GM23338 (cell line): ENCODE measurements around the gene RHBDD1. TPM values are rescaled to one million over a fixed set of nuclear protein-coding genes. Genes with fewer than 3 reads are reported as not detected.

ENCODE experiments used
- ATAC-seq: fragments of 200-7000 bp; cut with Tn5 transposase; 3 replicates; pipeline ENCODE4 v1.9.1; 2020
- DNase-seq: peaks from one replicate; pipeline ENCODE4 v3.0.0-alpha.2; 2015; ENCODE audit warnings: low spot score
- H2AFZ ChIP-seq: fragments of 200-600 bp; sonication (generic); 2 replicates; pipeline ENCODE4 v1.8.0; 2016; ENCODE audit warnings: antibody characterized with exemption, mild to moderate bottlenecking, moderate library complexity
- H3F3A ChIP-seq: fragments of 200-600 bp; sonication (generic); replicated peaks from 2 replicates; pipeline ENCODE4 v1.8.0; 2017; ENCODE audit warnings: antibody characterized with exemption, mixed run types, low read depth
- H3K27ac ChIP-seq: fragments of 200-600 bp; sonication (generic); 2 replicates; pipeline ENCODE4 v1.6.1; 2016; ENCODE audit warnings: low read depth
- H3K27me3 ChIP-seq: fragments of 200-600 bp; sonication (generic); 2 replicates; pipeline ENCODE4 v1.8.0; 2016; ENCODE audit warnings: mild to moderate bottlenecking, mixed run types, moderate library complexity; ENCODE audit not compliant: insufficient read depth
- H3K36me3 ChIP-seq: fragments of 200-600 bp; sonication (generic); 2 replicates; pipeline ENCODE4 v1.8.0; 2016; ENCODE audit warnings: mild to moderate bottlenecking; ENCODE audit not compliant: insufficient read depth
- H3K4me1 ChIP-seq: fragments of 200-600 bp; sonication (generic); 2 replicates; pipeline ENCODE4 v1.8.0; 2016; ENCODE audit warnings: mild to moderate bottlenecking, moderate library complexity; ENCODE audit not compliant: insufficient read depth
- H3K4me2 ChIP-seq: fragments of 200-600 bp; sonication (generic); 2 replicates; pipeline ENCODE4 v1.7.1; 2017; ENCODE audit warnings: mixed run types
- H3K4me3 ChIP-seq: fragments of 200-600 bp; sonication (generic); 2 replicates; pipeline ENCODE4 v1.6.1; 2016; ENCODE audit warnings: mixed run types
- H3K79me2 ChIP-seq: fragments of 200-600 bp; sonication (generic); replicated peaks from 2 replicates; pipeline ENCODE4 v1.8.0; 2017; ENCODE audit warnings: mild to moderate bottlenecking; ENCODE audit not compliant: insufficient read depth
- H3K9me2 ChIP-seq: fragments of 200-600 bp; sonication (generic); 2 replicates; pipeline ENCODE4 v1.8.0; 2017; ENCODE audit not compliant: insufficient read depth
- H4K20me1 ChIP-seq: fragments of 200-600 bp; sonication (generic); replicated peaks from 2 replicates; pipeline ENCODE4 v1.8.0; 2017; ENCODE audit warnings: mild to moderate bottlenecking; ENCODE audit not compliant: insufficient read depth
- H3K27ac Mint-ChIP-seq: 2 replicates; pipeline ENCODE4 v1.8.0; 2020; ENCODE audit warnings: inconsistent platforms, mild to moderate bottlenecking, moderate library complexity, mixed read lengths
- H3K27me3 Mint-ChIP-seq: 3 replicates; pipeline ENCODE4 v1.8.0; 2022; ENCODE audit warnings: low read depth, mild to moderate bottlenecking, moderate library complexity, mixed read lengths, inconsistent platforms; ENCODE audit not compliant: insufficient read depth, poor library complexity
- H3K36me3 Mint-ChIP-seq: 3 replicates; pipeline ENCODE4 v1.8.0; 2021; ENCODE audit warnings: low read depth, mild to moderate bottlenecking, inconsistent platforms, moderate library complexity, mixed read lengths
- H3K4me1 Mint-ChIP-seq: 3 replicates; pipeline ENCODE4 v1.8.0; 2020; ENCODE audit warnings: mild to moderate bottlenecking, inconsistent platforms, mixed read lengths
- H3K4me3 Mint-ChIP-seq: 3 replicates; pipeline ENCODE4 v1.8.0; 2021; ENCODE audit warnings: moderate library complexity, mild to moderate bottlenecking, inconsistent platforms, mixed read lengths
- H3K9me3 Mint-ChIP-seq: 3 replicates; pipeline ENCODE4 v1.8.0; 2020; ENCODE audit warnings: moderate library complexity, mild to moderate bottlenecking, inconsistent platforms, mixed read lengths
- CREB1 ChIP-seq: fragments of 250-450 bp; sonication (Bioruptor Pico); IDR thresholded peaks from 2 replicates; pipeline ENCODE4 v1.5.0; 2020; ENCODE audit warnings: low read depth, mild to moderate bottlenecking, moderate library complexity
- EZH2phosphoT487 ChIP-seq: fragments of 200-600 bp; sonication (generic); IDR thresholded peaks from one replicate; pipeline ENCODE4 v1.8.1; 2018; ENCODE audit warnings: antibody characterized with exemption; ENCODE audit not compliant: unreplicated experiment
- POLR2AphosphoS5 ChIP-seq: IDR thresholded peaks from 2 replicates; pipeline ENCODE4 v1.6.1; 2016; ENCODE audit warnings: antibody characterized with exemption, low read depth
- ZNF114 ChIP-seq: fragments of 250-450 bp; sonication (Bioruptor Pico); IDR thresholded peaks from 2 replicates; pipeline ENCODE4 v1.5.0; 2020; ENCODE audit warnings: mild to moderate bottlenecking, moderate library complexity
- polyA plus RNA-seq: library from polyadenylated mRNA; unstranded; fragments of >200 nt; fragmentation: Nextera tagmentation; extraction: Ambion mirVana; gene quantifications from 2 replicates; pipeline ENCODE4 v1.2.1, GENCODE V29; 2016
- total RNA-seq: library from RNA; depleted of rRNA; stranded (reverse); fragments of >200 nt; shearing (Covaris generic); gene quantifications from 2 replicates; pipeline ENCODE4 v1.2.3, GENCODE V29; 2014
- TF ChIP-seq, protein P1 (sequence below): fragments of 250-450 bp; sonication (Bioruptor Pico); IDR thresholded peaks from 2 replicates; pipeline ENCODE4 v1.5.0; 2020; ENCODE audit warnings: mild to moderate bottlenecking, moderate library complexity
- TF ChIP-seq, protein P2 (sequence below), 2 experiments: fragments of 200-600 bp in 1 of 2; sonication (generic) in 1 of 2; conservative IDR thresholded peaks; 2 replicates each; pipeline versions ENCODE4 v1.5.1 to v1.6.1; 2016 to 2017; ENCODE audit warnings: antibody characterized with exemption in 2 of 2, low read depth in 2 of 2, mild to moderate bottlenecking in 2 of 2, moderate library complexity in 1 of 2

RHBDD1 gene
- total and polyA plus RNA-seq, 2 experiments from 2014 or later = 7.3 to 13.0 TPM

DNA sequence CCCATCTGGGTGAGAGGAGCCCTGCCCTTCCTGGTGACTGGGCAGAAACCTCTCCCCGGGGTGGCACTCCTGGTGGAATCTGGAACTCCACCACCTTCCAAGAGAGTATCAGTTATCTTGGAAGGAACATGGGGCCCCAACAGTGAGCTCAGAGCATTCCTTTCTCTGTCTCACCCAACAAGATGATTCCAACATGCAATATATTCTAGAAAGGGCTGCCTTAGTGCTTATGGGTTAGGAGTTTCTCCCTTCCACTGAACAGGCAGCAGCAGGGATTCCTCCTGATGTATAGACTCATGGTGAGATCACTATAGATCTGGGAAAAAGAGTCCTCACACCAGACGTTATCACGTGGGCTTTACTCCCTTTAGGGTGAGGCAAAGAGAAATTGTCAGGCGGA lies 181.0 kb downstream of the RHBDD1 start:
- Histone ChIP-seq H3K4me1 (no peaks in the 10 kb centered on the region), H3K4me3 (no peak overlapping the region), H3K27me3 (no peaks in the 10 kb centered on the region), H3K79me2 (no peaks in the 10 kb centered on the region), H3F3A (no peaks in the 10 kb centered on the region), H2AFZ (no peak overlapping the region), H4K20me1 (no peaks in the 10 kb centered on the region), H3K9me2 (no peaks in the 10 kb centered on the region), H3K27ac (no peak overlapping the region), H3K36me3 (no peaks in the 10 kb centered on the region), H3K4me2 (no peak overlapping the region)
- Mint-ChIP-seq H3K4me1 (no peaks in the 10 kb centered on the region), H3K36me3 (no peaks in the 10 kb centered on the region), H3K27me3 (peaks cover 2% of the 10 kb centered on the region), H3K4me3 (no peak overlapping the region), H3K9me3 (no peaks in the 10 kb centered on the region), H3K27ac (no peak overlapping the region)
- DNase-seq = no peak
- TF ChIP-seq ZNF114 (CRISPR knock-in tag) (no peak), EZH2phosphoT487 (no peak), CREB1 (CRISPR knock-in tag) (no peak), POLR2AphosphoS5 (no peak)
- TF ChIP-seq, protein P1, sequence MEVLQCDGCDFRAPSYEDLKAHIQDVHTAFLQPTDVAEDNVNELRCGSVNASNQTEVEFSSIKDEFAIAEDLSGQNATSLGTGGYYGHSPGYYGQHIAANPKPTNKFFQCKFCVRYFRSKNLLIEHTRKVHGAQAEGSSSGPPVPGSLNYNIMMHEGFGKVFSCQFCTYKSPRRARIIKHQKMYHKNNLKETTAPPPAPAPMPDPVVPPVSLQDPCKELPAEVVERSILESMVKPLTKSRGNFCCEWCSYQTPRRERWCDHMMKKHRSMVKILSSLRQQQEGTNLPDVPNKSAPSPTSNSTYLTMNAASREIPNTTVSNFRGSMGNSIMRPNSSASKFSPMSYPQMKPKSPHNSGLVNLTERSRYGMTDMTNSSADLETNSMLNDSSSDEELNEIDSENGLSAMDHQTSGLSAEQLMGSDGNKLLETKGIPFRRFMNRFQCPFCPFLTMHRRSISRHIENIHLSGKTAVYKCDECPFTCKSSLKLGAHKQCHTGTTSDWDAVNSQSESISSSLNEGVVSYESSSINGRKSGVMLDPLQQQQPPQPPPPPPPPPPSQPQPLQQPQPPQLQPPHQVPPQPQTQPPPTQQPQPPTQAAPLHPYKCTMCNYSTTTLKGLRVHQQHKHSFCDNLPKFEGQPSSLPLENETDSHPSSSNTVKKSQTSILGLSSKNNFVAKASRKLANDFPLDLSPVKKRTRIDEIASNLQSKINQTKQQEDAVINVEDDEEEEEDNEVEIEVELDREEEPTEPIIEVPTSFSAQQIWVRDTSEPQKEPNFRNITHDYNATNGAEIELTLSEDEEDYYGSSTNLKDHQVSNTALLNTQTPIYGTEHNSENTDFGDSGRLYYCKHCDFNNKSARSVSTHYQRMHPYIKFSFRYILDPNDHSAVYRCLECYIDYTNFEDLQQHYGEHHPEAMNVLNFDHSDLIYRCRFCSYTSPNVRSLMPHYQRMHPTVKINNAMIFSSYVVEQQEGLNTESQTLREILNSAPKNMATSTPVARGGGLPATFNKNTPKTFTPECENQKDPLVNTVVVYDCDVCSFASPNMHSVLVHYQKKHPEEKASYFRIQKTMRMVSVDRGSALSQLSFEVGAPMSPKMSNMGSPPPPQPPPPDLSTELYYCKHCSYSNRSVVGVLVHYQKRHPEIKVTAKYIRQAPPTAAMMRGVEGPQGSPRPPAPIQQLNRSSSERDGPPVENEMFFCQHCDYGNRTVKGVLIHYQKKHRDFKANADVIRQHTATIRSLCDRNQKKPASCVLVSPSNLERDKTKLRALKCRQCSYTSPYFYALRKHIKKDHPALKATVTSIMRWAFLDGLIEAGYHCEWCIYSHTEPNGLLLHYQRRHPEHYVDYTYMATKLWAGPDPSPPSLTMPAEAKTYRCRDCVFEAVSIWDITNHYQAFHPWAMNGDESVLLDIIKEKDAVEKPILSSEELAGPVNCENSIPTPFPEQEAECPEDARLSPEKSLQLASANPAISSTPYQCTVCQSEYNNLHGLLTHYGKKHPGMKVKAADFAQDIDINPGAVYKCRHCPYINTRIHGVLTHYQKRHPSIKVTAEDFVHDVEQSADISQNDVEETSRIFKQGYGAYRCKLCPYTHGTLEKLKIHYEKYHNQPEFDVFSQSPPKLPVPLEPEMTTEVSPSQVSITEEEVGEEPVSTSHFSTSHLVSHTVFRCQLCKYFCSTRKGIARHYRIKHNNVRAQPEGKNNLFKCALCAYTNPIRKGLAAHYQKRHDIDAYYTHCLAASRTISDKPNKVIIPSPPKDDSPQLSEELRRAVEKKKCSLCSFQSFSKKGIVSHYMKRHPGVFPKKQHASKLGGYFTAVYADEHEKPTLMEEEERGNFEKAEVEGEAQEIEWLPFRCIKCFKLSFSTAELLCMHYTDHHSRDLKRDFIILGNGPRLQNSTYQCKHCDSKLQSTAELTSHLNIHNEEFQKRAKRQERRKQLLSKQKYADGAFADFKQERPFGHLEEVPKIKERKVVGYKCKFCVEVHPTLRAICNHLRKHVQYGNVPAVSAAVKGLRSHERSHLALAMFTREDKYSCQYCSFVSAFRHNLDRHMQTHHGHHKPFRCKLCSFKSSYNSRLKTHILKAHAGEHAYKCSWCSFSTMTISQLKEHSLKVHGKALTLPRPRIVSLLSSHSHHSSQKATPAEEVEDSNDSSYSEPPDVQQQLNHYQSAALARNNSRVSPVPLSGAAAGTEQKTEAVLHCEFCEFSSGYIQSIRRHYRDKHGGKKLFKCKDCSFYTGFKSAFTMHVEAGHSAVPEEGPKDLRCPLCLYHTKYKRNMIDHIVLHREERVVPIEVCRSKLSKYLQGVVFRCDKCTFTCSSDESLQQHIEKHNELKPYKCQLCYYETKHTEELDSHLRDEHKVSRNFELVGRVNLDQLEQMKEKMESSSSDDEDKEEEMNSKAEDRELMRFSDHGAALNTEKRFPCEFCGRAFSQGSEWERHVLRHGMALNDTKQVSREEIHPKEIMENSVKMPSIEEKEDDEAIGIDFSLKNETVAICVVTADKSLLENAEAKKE = no peak
- TF ChIP-seq, protein P2, sequence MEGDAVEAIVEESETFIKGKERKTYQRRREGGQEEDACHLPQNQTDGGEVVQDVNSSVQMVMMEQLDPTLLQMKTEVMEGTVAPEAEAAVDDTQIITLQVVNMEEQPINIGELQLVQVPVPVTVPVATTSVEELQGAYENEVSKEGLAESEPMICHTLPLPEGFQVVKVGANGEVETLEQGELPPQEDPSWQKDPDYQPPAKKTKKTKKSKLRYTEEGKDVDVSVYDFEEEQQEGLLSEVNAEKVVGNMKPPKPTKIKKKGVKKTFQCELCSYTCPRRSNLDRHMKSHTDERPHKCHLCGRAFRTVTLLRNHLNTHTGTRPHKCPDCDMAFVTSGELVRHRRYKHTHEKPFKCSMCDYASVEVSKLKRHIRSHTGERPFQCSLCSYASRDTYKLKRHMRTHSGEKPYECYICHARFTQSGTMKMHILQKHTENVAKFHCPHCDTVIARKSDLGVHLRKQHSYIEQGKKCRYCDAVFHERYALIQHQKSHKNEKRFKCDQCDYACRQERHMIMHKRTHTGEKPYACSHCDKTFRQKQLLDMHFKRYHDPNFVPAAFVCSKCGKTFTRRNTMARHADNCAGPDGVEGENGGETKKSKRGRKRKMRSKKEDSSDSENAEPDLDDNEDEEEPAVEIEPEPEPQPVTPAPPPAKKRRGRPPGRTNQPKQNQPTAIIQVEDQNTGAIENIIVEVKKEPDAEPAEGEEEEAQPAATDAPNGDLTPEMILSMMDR (conservative IDR thresholded peaks at IDR 0.05; ENCODE audit: low read depth in 2 of 2) = no peak
- no peak for ATAC-seq
